ENCODE measurements around the gene CST7.
"Not testable (repeated sequence)": the region's sequence is repeated elsewhere in the genome, so short reads cannot be mapped to it uniquely, and the experiment has no call there.

The CST7 gene

GRCh38 chr20:24935766-24936525 lies 13.1 kb upstream of the CST7 start:
- no peak overlapping the region for H3K9ac ChIP-seq (ENCODE audit: low read depth, low read length)
- no peaks in the 10 kb centered on the region for H3K4me1 ChIP-seq (ENCODE audit: insufficient read depth, low read length)
- no peaks in the 10 kb centered on the region for H3K9me3 ChIP-seq (ENCODE audit: control insufficient read depth, insufficient read depth, low read length)
- no peaks in the 10 kb centered on the region for H3K36me3 ChIP-seq (ENCODE audit: insufficient read depth, low read length)

- Histone ChIP-seq H3K36me3 (ENCODE audit: insufficient read depth, low read length) (no peaks in the 10 kb centered on the region), H3K9ac (ENCODE audit: low read depth, low read length) (no peak overlapping the region), H3K9me3 (ENCODE audit: control insufficient read depth, insufficient read depth, low read length) (no peaks in the 10 kb centered on the region), H3K4me1 (ENCODE audit: insufficient read depth, low read length) (no peaks in the 10 kb centered on the region)
Measured at GRCh38 chr20:24936526-24937407, 12.3 kb upstream of the CST7 start.

- H3K36me3 ChIP-seq (ENCODE audit: insufficient read depth, low read length), result no peaks in the 10 kb centered on the region
- H3K4me1 ChIP-seq (ENCODE audit: insufficient read depth, low read length), result no peaks in the 10 kb centered on the region
- no peak overlapping the region for H3K9ac ChIP-seq (ENCODE audit: low read depth, low read length)
- no peaks in the 10 kb centered on the region for H3K9me3 ChIP-seq (ENCODE audit: control insufficient read depth, insufficient read depth, low read length)
Measured at GRCh38 chr20:24937579-24937978, 11.5 kb upstream of the CST7 start.

GRCh38 chr20:24938498-24938897 lies 10.6 kb upstream of the CST7 start:
- Histone ChIP-seq H3K9ac (ENCODE audit: low read depth, low read length) (no peak overlapping the region), H3K36me3 (ENCODE audit: insufficient read depth, low read length) (no peaks in the 10 kb centered on the region), H3K9me3 (ENCODE audit: control insufficient read depth, insufficient read depth, low read length) (no peaks in the 10 kb centered on the region), H3K4me1 (ENCODE audit: insufficient read depth, low read length) (no peaks in the 10 kb centered on the region)

- H3K36me3 ChIP-seq (ENCODE audit: insufficient read depth, low read length), result no peaks in the 10 kb centered on the region
- H3K9me3 ChIP-seq (ENCODE audit: control insufficient read depth, insufficient read depth, low read length), result no peaks in the 10 kb centered on the region
- H3K4me1 ChIP-seq (ENCODE audit: insufficient read depth, low read length), result no peaks in the 10 kb centered on the region
- H3K9ac ChIP-seq (ENCODE audit: low read depth, low read length), result no peak overlapping the region
Measured at GRCh38 chr20:24939036-24939435, 10.0 kb upstream of the CST7 start.

GRCh38 chr20:24942679-24943078 lies 6.4 kb upstream of the CST7 start:
- no peaks in the 10 kb centered on the region for H3K9me3 ChIP-seq (ENCODE audit: control insufficient read depth, insufficient read depth, low read length)
- no peaks in the 10 kb centered on the region for H3K36me3 ChIP-seq (ENCODE audit: insufficient read depth, low read length)
- H3K4me1 ChIP-seq (ENCODE audit: insufficient read depth, low read length), result no peaks in the 10 kb centered on the region
- no peak overlapping the region for H3K9ac ChIP-seq (ENCODE audit: low read depth, low read length)

GRCh38 chr20:24943196-24943595 lies 5.9 kb upstream of the CST7 start:
- Histone ChIP-seq H3K9ac (ENCODE audit: low read depth, low read length) (no peak overlapping the region), H3K4me1 (ENCODE audit: insufficient read depth, low read length) (no peaks in the 10 kb centered on the region), H3K36me3 (ENCODE audit: insufficient read depth, low read length) (no peaks in the 10 kb centered on the region), H3K9me3 (ENCODE audit: control insufficient read depth, insufficient read depth, low read length) (no peaks in the 10 kb centered on the region)

- no peaks in the 10 kb centered on the region for H3K36me3 ChIP-seq (ENCODE audit: insufficient read depth, low read length)
- H3K9me3 ChIP-seq (ENCODE audit: control insufficient read depth, insufficient read depth, low read length), result no peaks in the 10 kb centered on the region
- H3K9ac ChIP-seq (ENCODE audit: low read depth, low read length), result no peak overlapping the region
- H3K4me1 ChIP-seq (ENCODE audit: insufficient read depth, low read length), result no peaks in the 10 kb centered on the region
Measured at GRCh38 chr20:24943731-24944130, 5.3 kb upstream of the CST7 start.

- H3K36me3 ChIP-seq (ENCODE audit: insufficient read depth, low read length); H3K9ac ChIP-seq (ENCODE audit: low read depth, low read length); H3K9me3 ChIP-seq (ENCODE audit: control insufficient read depth, insufficient read depth, low read length); H3K4me1 ChIP-seq (ENCODE audit: insufficient read depth, low read length): not testable (repeated sequence)
Measured at GRCh38 chr20:24946376-24946775, 2.7 kb upstream of the CST7 start.

- H3K9ac ChIP-seq (ENCODE audit: low read depth, low read length); H3K4me1 ChIP-seq (ENCODE audit: insufficient read depth, low read length); H3K36me3 ChIP-seq (ENCODE audit: insufficient read depth, low read length); H3K9me3 ChIP-seq (ENCODE audit: control insufficient read depth, insufficient read depth, low read length): not testable (repeated sequence)
Measured at GRCh38 chr20:24948396-24948938, 602 bp upstream of the CST7 start.

- H3K9me3 ChIP-seq (ENCODE audit: control insufficient read depth, insufficient read depth, low read length), result no peaks in the 10 kb centered on the region
- no peak overlapping the region for H3K9ac ChIP-seq (ENCODE audit: low read depth, low read length)
- no peaks in the 10 kb centered on the region; the same call in 1 of the 2 replicates for H3K36me3 ChIP-seq (ENCODE audit: insufficient read depth, low read length)
- no peaks in the 10 kb centered on the region for H3K4me1 ChIP-seq (ENCODE audit: insufficient read depth, low read length)
Measured at GRCh38 chr20:24949756-24950127, 673 bp downstream of the CST7 start.

- H3K36me3 ChIP-seq (ENCODE audit: insufficient read depth, low read length), result no peaks in the 10 kb centered on the region; the same call in 1 of the 2 replicates
- H3K9ac ChIP-seq (ENCODE audit: low read depth, low read length), result no peak overlapping the region
- H3K9me3 ChIP-seq (ENCODE audit: control insufficient read depth, insufficient read depth, low read length), result no peaks in the 10 kb centered on the region
- H3K4me1 ChIP-seq (ENCODE audit: insufficient read depth, low read length), result no peaks in the 10 kb centered on the region
Measured at GRCh38 chr20:24950128-24950835, 1.2 kb downstream of the CST7 start.

- Histone ChIP-seq H3K9me3 (ENCODE audit: control insufficient read depth, insufficient read depth, low read length) (no peaks in the 10 kb centered on the region), H3K4me1 (ENCODE audit: insufficient read depth, low read length) (no peaks in the 10 kb centered on the region), H3K9ac (ENCODE audit: low read depth, low read length) (no peak overlapping the region), H3K36me3 (ENCODE audit: insufficient read depth, low read length) (no peaks in the 10 kb centered on the region; the same call in 1 of the 2 replicates)
Measured at GRCh38 chr20:24950836-24951525, 1.9 kb downstream of the CST7 start.
